Effector CD8-positive, alpha-beta T cell (primary cell): ENCODE data around the gene SNX32.

Experiments used
- DNase-seq: peaks from one replicate; lab custom pipeline; 2025; lab: John Stamatoyannopoulos, UW

The SNX32 gene

DNA sequence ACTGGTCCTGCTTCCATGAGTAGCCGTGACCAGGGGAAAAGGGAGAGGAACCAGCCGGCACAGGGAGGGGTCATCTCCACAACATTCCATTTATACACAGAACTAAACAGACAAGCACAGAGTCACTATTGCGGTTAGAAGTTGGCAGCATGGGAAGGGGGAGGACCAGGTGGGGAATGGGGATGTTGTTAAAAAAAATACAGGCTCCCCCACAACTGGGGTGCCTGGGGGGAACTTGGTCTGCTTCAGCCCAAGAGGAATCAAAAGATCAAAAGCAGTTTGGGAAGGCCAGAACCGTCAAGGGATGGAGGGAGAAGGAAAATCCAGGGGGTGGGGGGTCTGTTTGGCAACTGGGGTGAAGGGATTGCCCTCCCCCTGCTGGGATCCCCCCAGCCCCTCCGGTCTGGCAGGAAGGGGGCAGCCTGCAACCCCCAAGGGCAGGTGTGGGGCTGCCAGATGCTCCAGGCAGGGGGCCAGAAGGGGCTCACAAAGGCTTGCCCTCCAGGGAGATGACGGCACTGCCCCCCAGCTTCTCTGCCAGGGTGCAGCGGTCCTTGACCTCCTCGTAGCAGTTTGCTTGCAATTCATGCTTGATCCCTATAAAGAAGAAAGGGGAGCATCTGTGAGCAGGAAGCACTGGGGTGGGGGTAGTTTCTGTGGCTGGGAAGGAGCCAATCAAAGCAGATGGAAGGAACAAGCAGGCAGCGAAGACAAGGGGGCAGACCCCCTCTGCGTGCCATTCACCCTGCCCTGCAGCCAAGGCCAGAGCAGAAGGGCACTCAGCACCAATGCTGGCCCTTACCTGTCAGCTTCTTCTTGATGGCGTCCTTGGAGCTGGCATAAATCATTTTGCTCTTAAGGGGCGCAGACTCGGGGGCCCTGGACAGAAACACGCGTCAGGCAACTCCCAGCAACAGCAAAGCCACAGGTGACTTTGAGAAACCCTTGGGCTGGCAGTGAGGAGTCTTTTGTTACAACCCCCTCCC is 21.4 kb downstream of the SNX32 start:
- no peak for DNase-seq

DNA sequence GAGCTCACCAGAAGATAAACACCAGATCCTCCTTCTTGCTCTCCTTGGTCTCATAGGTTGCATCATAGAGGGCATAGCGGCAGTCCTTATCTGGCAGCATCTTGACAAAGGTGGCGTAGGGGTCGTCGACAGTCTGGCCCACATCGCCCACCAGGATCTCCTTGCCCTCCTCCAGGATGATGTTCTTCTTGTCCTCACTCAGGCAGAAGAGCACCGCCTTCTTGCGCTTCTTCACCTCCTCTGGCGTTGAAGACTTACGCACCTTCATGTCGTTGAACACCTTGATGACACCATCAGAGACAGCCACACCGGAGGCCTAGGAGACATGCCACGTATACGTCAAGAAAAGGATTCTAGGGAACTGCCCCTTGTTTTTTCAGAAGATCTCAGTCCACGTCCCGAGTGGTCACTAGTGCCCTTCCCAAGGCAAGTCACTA is 22.2 kb downstream of the SNX32 start:
- no peak for DNase-seq

DNA sequence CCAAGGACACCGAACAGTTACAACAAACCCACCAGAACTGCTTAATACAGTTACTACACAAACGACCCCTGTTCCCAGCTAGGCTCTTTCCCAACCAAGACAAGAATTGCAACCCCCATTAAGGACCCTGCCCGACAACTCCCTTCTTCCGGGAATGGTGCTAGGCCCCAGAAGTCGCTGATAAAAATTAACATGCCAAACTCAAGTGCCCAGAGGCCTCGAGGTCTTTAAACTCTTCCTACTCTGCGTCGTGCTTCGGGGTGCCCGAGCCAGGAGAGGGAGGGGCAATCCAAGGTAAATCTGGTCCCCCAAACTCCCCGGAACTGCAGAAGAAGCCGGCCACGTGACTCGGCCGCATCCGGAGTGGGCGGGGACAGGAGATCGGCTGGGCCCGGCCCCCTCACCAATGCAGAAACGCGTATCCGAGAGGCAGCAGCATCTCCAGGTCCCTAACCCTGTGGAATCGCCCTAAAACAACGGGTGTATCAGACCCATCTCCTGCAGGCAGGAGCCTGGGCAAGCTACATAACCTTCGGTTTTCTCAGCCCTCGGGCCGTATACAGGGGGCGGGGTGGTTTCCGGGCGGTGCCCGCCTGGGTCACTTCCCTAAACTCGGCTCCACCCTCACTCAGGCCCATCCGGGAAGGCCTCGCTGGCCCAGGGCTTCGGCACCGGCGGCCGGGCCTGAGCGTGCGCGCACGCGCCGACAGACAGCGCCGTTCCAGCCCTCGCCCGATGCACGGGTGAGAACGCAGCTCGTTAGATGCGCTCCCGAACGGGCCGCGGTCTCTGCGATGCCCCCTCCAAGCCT is 23.1 kb downstream of the SNX32 start:
- DNase-seq = peak; percentile 74

DNA sequence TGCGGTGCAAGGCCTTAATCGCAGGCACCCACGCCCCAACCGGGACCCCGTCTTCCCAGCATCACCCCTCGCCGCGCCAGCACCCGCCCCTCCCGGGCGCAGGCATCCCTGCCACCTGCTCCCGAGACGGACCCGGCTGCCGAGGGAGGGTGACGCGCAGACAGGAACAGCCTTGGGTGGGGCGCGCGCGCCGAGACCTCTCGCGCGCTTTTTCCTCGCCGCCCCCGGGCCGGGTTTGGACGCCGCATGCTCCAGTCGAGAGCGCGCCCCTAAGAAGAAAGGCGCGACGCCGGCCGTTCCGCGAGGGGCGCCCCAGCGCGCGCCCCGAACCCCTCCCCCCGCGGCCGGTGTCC is 23.7 kb downstream of the SNX32 start:
- DNase-seq = peak; percentile 56

DNA sequence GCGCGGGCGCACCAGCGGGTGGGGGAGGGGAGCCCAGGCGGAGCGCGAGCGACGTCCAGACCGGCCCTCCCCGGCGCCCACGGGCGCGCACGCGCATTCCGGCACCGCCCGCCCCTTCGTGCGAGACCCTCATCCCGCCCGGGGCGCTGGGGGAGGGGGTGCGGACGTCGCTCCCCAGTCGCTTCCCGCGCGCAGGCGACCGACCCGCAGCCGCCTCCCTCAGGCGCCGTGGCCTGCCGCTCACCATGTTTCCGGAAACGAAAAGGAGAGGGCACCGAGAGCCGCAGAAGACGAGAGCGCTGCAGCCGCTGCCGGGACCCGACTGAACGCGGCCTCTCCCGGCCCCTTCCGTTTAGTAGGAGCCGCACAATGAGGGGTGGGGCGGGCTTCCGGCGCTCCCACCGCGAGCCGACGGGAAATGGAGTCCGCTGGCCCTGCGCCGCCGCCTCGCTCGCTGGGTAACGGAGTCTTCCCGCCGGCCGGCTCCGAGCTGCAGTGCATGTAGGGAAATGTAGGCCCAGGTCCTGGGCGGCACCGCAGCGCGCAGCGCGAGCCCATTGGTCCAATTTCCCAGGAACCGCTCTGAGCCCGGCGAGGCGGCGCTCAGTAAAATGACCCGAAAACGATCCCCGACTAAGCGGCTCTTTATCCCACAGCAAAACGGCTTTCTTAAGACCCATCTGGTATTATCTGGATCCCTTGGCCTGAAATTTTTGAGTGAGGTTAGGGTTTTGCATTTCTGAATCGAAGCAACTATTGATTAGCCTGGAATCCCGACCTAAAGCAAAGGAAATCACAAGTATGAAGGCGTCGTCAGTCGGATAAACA is 24.3 kb downstream of the SNX32 start, which contains the start of gene CFL1:
Gene CFL1 (minus strand): TSS at position 328 of the 828 bp plus-strand sequence. CDS start 81 bp downstream, at position 247.
- DNase-seq = peak; percentile 95

DNA sequence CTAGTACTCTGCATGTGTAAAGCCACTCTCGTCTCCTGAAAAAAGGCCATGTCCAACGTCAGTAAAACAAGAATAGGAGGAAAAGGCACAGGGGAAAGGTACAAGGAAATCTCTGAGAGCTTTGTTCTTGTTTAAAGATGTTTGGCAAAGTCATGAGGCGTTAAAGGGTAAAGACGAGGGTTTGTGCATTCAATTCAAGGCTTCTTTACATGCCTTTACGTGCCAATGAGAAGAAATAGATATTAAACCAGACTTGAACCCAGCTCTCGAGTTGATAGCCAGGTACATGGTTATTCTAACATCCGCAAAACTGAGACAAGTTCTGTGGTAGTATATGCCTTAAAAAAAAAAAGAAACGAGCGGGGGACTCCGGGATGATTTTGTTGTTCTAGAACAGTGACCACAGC is 24.9 kb downstream of the SNX32 start:
- DNase-seq = no peak

DNA sequence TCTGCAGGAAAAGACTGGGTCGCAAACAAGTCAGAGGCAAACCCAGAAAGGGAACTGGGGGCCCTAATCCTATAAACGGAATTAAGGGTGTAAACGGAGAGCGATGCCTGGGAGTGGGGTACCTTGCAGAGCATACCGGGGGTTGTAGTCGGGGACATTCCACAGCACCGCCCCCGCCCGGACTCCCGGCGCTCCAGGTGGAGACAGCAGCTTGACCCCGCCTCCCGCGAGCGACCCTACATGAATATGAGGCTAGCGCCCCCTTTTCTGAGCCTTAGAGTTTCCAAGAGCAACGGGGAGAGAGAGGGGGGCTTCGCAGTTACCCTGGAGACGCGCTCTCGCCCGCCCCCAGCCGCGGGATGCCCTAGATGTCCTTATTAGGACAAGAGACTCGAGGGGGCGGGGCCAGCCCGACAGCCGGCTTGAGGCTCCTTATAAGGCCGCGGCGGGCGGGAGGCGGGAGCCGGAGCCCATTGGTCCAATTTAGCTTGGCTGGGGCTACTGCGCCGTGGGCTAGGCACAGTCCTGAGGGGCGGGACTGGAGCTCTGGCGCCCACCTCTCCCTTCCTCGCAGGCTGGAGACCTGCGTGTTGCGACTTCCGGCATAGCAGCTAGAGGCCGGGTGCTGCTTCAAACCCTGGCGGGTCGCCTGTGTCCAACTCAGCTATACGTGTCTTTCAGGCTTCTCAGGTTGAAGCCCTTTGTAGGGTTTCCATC is 25.5 kb downstream of the SNX32 start:
- DNase-seq = peak; percentile 96

DNA sequence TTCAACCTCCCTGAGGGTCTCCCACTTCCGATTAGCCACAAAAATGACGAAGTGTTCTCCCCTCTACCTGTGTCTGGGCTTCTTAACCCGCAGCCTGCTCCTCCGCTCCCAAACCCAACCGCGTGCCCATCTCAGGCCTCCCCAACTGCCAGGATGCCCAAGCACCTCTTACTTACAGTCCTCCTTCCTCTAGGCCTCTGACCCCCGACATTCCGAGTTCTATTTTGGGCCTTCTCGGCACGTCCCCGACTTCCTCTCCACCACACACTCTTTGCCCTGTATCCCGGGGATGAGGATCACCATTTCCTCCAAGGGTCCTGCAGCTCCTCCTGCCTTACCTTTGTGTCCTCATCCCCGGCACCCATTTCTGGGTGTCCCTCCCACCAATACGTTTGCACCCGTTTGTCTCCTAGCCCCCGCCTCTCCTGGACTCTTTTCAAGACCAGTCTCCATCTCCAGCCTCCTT is 26.1 kb downstream of the SNX32 start:
- no peak for DNase-seq

DNA sequence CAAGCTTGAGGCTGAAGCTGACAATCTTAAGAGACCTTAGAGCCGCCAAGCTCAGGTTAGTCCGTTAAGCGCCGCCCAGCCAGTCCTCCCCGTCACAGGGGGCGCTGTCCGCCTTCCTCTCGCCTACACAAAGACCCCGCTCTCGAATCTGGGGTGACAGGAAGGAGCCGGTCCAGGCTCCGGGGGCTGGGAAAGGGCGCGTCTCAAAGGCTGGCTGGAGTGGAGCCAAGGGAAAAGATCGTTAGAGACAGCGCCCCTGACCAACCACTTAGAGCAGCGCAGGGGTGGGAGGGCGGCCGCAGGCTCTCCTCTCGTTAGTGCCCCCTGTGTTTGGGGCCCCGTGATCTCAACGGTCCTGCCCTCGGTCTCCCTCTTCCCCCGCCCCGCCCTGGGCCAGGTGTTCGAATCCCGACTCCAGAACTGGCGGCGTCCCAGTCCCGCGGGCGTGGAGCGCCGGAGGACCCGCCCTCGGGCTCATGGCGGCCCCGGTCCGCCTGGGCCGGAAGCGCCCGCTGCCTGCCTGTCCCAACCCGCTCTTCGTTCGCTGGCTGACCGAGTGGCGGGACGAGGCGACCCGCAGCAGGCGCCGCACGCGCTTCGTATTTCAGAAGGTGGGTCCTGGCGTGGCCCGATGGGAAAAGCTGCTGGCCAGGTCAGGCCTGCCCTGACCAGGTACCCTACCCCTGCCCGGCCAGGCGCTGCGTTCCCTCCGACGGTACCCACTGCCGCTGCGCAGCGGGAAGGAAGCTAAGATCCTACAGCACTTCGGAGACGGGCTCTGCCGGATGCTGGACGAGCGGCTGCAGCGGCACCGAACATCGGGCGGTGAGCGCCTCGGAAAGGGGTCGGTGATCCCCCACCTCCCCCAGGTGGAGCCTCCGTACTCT is 26.8 kb downstream of the SNX32 start, which contains the start of gene MUS81:
Gene MUS81 (plus strand): TSS at position 156 of the 887 bp plus-strand sequence. CDS start 321 bp downstream, at position 477.
- DNase-seq = peak; percentile 93

DNA sequence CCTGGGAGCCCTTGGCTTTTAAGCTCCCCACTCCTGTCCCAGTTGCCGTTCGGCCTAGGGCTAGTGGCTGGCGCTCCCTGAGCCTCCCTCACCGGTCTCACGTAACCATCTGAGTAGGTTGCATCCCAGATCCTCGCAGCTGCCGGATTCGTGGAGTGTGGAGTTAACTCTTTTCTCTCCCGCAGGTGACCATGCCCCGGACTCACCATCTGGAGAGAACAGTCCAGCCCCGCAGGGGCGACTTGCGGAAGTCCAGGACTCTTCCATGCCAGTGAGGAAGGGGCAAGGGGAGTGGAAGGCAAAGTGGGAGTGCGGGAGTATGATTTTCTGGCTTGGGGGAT is 27.4 kb downstream of the SNX32 start:
- no peak for DNase-seq

DNA sequence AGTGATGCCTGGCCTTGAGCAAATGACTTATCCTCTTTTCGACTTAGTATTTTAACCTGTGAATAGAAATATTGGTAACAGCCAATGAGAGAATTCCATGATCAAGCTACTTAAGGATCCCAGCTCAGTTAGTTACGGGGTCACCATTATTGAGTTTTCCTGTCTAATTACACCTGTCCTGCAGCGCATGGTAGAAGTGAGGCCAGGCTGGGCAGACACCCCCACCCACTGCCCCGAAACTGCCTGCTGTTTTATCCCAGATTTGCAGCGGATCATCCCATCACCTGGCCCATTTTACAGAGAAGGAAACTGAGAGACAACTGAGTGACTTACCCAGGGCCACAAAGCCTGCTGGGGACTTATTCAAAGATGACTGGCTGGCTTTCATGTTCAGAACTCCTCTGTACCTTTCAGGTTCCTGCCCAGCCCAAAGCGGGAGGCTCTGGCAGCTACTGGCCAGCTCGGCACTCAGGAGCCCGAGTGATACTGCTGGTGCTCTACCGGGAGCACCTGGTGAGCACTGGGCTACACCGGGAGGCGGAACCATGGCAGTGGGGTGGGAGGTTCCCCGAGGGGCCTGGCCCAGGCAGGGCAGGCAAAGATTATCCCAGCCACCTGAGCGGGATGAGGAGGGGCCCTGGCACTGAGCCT is 27.9 kb downstream of the SNX32 start:
- no peak for DNase-seq

DNA sequence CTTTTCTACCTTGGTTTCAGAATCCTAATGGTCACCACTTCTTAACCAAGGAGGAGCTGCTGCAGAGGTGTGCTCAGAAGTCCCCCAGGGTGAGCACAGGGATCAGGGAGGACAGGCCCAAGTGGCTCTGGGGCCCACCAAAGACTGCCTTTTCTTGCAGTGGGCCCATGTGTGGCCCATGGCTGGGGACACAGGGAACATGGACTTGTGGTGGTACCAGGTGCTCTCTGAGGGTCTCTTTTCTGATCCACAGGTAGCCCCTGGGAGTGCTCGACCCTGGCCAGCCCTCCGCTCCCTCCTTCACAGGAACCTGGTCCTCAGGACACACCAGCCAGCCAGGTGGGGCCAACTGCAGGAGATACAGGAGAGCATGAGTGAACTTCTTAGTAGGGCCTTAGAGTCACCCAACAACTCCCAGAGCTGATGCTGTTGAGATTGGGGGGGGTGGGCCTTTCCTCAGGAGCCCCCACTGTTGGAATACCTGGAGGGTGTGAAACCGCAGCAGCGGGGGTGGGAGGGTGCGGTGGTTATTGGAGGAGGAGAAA is 28.5 kb downstream of the SNX32 start:
- no peak for DNase-seq

DNA sequence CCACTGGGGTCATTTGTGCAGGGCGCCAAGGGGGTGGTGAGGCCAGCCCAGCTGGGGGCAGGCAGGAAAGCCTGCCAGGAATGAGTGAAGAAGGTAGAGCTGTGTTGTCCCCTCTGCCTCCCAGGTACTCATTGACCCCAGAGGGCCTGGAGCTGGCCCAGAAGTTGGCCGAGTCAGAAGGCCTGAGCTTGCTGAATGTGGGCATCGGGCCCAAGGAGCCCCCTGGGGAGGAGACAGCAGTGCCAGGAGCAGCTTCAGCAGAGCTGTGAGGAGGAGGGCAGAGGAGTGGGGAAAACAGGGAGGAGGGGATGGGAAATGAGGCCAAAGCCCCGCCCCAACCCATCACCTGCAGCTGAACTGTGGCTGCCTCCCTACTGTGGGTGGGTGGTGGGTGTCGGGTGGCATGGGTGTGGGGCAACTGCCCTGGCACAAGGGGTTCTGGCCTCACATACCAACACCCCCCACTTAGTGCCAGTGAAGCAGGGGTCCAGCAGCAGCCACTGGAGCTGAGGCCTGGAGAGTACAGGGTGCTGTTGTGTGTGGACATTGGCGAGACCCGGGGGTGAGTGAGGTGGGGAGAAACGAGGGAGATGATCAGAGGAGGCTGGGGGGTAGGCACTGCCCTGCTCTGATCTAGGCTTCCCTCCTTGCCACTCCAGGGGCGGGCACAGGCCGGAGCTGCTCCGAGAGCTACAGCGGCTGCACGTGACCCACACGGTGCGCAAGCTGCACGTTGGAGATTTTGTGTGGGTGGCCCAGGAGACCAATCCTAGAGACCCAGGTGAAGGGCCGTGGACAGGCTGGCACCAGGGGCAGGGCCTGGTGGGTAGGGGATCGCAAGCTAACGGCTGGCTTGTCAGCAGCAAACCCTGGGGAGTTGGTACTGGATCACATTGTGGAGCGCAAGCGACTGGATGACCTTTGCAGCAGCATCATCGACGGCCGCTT is 29.5 kb downstream of the SNX32 start:
- DNase-seq = no peak

DNA sequence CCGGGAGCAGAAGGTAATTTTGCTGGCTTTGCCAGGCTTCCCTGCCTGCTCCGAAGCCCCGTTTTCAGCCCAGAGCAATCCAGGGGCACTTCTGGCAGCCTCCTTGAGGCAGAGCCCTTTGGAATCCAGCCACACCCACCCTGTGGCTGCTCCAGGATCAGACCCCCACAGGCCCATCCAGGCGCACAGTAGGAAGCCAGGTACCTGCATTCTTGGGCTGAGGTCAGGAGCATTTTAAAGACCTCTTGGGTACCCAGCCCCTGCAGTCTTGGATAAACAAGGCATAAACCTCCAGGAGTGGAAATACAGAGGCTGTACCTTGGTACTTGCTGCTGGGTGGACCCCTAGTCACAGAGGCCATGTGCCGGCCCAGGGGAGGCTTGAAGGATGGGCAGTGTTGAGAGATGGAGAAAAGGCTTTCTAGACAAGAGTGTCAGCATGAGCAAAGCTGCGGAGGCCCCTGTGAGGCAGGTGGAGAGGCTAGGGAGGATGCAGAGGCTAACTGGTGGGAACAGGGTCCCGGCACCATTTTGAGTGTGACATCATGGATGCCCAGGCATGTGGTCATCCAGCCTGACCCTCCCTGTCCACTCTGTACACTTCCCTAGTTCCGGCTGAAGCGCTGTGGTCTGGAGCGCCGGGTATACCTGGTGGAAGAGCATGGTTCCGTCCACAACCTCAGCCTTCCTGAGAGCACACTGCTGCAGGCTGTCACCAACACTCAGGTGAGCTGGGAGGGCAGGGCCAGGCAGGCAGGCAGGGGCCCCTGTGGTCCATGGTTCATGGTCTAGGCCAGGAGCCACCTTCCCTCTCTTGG is 30.3 kb downstream of the SNX32 start:
- no peak for DNase-seq

DNA sequence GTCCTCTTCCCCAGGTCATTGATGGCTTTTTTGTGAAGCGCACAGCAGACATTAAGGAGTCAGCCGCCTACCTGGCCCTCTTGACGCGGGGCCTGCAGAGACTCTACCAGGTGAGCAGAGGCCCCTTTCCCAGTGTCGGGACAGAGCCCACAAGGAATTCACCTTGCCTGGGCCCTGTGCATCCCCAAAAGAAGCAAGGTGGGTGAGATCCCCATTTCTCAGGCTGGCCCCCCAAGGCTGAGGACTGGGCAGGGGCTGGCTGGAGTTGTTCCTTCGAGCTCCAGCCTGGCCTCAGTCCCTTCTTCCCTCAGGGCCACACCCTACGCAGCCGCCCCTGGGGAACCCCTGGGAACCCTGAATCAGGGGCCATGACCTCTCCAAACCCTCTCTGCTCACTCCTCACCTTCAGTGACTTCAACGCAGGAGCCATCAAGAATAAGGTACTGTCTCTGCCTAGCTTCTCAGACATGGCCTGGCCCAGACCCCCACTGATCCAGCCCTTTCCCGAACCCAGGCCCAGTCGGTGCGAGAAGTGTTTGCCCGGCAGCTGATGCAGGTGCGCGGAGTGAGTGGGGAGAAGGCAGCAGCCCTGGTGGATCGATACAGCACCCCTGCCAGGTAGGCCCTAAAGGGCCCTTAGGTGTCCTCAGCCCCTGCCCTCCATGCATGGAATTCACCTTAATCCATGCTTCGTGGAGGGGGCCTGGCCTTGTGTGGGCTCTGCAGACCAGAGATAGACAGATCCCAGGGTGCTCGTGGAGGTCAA is 31.1 kb downstream of the SNX32 start:
- no peak for DNase-seq

DNA sequence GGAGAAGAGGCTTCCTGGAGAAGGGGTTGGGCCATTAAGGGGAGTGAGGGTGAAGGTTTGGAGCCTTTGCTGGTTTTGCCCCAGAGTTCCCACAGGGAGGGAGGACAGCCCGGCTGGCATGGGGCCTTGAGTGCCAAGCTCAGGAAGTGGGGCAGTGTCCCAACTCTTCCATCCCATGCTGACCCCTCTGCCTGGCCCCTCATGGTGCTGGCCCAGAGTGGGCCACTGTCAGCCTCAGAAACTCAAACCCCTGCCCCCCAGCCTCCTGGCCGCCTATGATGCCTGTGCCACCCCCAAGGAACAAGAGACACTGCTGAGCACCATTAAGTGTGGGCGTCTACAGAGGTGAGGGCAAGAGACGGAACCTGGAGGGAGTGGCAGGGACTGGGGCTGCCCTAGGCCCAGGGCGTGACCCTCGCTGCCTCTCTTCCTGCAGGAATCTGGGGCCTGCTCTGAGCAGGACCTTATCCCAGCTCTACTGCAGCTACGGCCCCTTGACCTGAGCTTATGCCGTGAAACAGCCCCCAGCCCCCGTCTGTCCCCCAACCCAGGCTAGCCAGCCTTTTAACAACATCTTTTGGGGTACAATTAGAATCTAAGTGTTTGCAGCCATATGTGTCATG is 31.9 kb downstream of the SNX32 start:
- DNase-seq = no peak
